HG02798 (cell line): ENCODE measurements around the gene FOXK2.
"Not testable (repeated sequence)": the region's sequence is repeated elsewhere in the genome, so short reads cannot be mapped to it uniquely, and the experiment has no call there.

Experiments used
- ATAC-seq: cut with Tn5 transposase; IDR thresholded peaks from one replicate; pipeline ENCODE4 v1.9.1; 2021; ENCODE audit warnings: mild to moderate bottlenecking; ENCODE audit not compliant: unreplicated experiment, poor library complexity

Gene FOXK2

GRCh38 chr17:82561429-82562035 lies 42.0 kb downstream of the FOXK2 start:
- ATAC-seq, result no peak

GRCh38 chr17:82562718-82563220 lies 43.2 kb downstream of the FOXK2 start:
- not testable (repeated sequence) for ATAC-seq

- ATAC-seq, result no peak
Observed at GRCh38 chr17:82563318-82563717, 43.8 kb downstream of the FOXK2 start.

- ATAC-seq, result not testable (repeated sequence)
Observed at GRCh38 chr17:82563745-82564144, 44.2 kb downstream of the FOXK2 start.

GRCh38 chr17:82564241-82564640 lies 44.7 kb downstream of the FOXK2 start:
- ATAC-seq, result no peak

- no peak for ATAC-seq
Observed at GRCh38 chr17:82565551-82565950, 46.0 kb downstream of the FOXK2 start.

- ATAC-seq, result no peak
Observed at GRCh38 chr17:82566129-82566960, 46.8 kb downstream of the FOXK2 start.

- no peak for ATAC-seq
Observed at GRCh38 chr17:82567286-82567685, 47.8 kb downstream of the FOXK2 start.

GRCh38 chr17:82568997-82569393 lies 49.5 kb downstream of the FOXK2 start:
- no peak for ATAC-seq

GRCh38 chr17:82569621-82570020 lies 50.1 kb downstream of the FOXK2 start:
- no peak for ATAC-seq

- no peak for ATAC-seq
Observed at GRCh38 chr17:82570277-82570676, 50.7 kb downstream of the FOXK2 start.

- no peak for ATAC-seq
Observed at GRCh38 chr17:82571855-82572254, 52.3 kb downstream of the FOXK2 start.

GRCh38 chr17:82574041-82574440 lies 54.5 kb downstream of the FOXK2 start:
- no peak for ATAC-seq

- not testable (repeated sequence) for ATAC-seq
Observed at GRCh38 chr17:82575581-82576221, 56.2 kb downstream of the FOXK2 start.

- ATAC-seq, result no peak
Observed at GRCh38 chr17:82577300-82577699, 57.8 kb downstream of the FOXK2 start.

GRCh38 chr17:82579969-82580368 lies 60.4 kb downstream of the FOXK2 start:
- not testable (repeated sequence) for ATAC-seq

GRCh38 chr17:82582213-82582612 lies 62.7 kb downstream of the FOXK2 start:
- no peak for ATAC-seq

- ATAC-seq, result no peak
Observed at GRCh38 chr17:82582709-82583108, 63.2 kb downstream of the FOXK2 start.

GRCh38 chr17:82583720-82584234 lies 64.2 kb downstream of the FOXK2 start:
- ATAC-seq, result no peak

- ATAC-seq, result not testable (repeated sequence)
Observed at GRCh38 chr17:82585935-82586575, 66.5 kb downstream of the FOXK2 start.
